ENCODE measurements around the gene NELFCD. TPM values are rescaled to one million over a fixed set of nuclear protein-coding genes. Genes with fewer than 3 reads are reported as not detected.

The NELFCD gene
- total and polyA plus RNA-seq, 10 of the 15 experiments (the other 5 are each of a cell fraction or from before 2014, with no cell fraction given): 8.9 to 109 (median 82.9) TPM

- POLR2A ChIA-PET: interaction anchor here (0.7 kb wide), 1 partner anchor 25 kb away, joined by 3 read pairs; no protein-coding TSS in a partner anchor
Observed at GRCh38 chr20:58997141-58997770, 16.2 kb downstream of the NELFCD start.

DNA sequence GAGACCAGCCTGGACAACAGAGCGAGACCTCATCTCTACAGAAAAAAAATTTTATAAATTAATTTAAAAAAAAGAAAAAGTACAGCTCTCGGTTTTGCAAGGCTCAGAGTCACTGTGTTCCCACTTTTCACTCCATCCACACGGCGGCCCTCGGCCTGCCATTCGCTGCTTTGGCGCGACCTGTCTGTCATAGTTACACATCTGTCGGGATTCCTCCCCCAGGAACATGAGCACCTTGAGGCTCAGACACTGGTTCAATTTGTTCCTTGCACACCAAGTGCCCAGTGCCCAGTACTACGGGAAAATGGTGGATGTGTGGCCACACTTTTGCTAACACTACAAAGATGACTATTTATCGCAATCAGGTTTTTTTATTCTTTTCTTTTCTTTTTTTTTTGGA, 17.6 kb downstream of the NELFCD start:
- no TSS peak for BruUV-seq (replicated peaks)
- no peak for DNase-seq (ENCODE audit: low read depth, low spot score)
- no peaks in the 10 kb centered on the region for H3K9me3 ChIP-seq (replicated peaks; ENCODE audit: control insufficient read depth, insufficient read depth, low read length)
- intact Hi-C loops (cut with micrococcal nuclease; ENCODE audit: unreplicated experiment) (no loop called here), in situ Hi-C loops (cut with MboI) (no loop called here)
- no peaks in the 10 kb centered on the region for H3K27me3 ChIP-seq (replicated peaks in 1 of 2; ENCODE audit: control insufficient read depth in 2 of 2, insufficient read depth in 2 of 2, low read length in 1 of 2)
- H3K4me3 ChIP-seq: no peak overlapping the region
- peaks cover 43 to 56% of the 10 kb centered on the region in 2 experiments for H3K36me3 ChIP-seq (ENCODE audit: control insufficient read depth in 2 of 2, insufficient read depth in 2 of 2, low read length in 1 of 2)
- no peak for ATAC-seq
- H2AFZ ChIP-seq (ENCODE audit: control insufficient read depth, low read depth, low read length): no peak overlapping the region
- H3K4me1 ChIP-seq (ENCODE audit: control insufficient read depth, insufficient read depth, low read length): peaks cover 22% of the 10 kb centered on the region
- WGBS (ENCODE audit: insufficient coverage, insufficient replicate concordance, low lambda C conversion rate, missing lambda C conversion rate): 97% methylated on average over 11 of the region's 11 CpGs
- POLR2A ChIA-PET: interaction anchor here (0.6 to 1.2 kb wide), 2 partner anchors 8 to 100 kb away, joined by 4 to 6 read pairs; no protein-coding TSS in a partner anchor
- FAIRE-seq: no peak
- H3K79me2 ChIP-seq (ENCODE audit: control insufficient read depth, insufficient read depth, low read length): peaks cover 18% of the 10 kb centered on the region
- H3K9ac ChIP-seq (ENCODE audit: control insufficient read depth, insufficient read depth, low read length): no peak overlapping the region
- SMC1A ChIA-PET (ENCODE audit: uncharacterized antibody, unreplicated experiment): no interaction called here
- RAD21 ChIA-PET (ENCODE audit: unreplicated experiment): no interaction called here
- TF ChIP-seq RUNX3 (IDR thresholded peaks at IDR 0.05; ENCODE audit: low read length) (no peak), ZNF622 (IDR thresholded peaks at IDR 0.05) (no peak), POLR2A (IDR thresholded peaks at IDR 0.05; ENCODE audit: low read depth, low read length) (peak; percentile 49; the same call in 1 of the 2 replicates), FOS (IDR thresholded peaks at IDR 0.05; ENCODE audit: borderline replicate concordance, extremely low read depth, insufficient read length) (no peak), POLR2AphosphoS5 (IDR thresholded peaks at IDR 0.05; ENCODE audit: low read length) (peak; percentile 24; the same call in 1 of the 2 replicates), HSF1 (IDR thresholded peaks at IDR 0.05; ENCODE audit: low read depth, low read length) (no peak), SREBF2 (IDR thresholded peaks at IDR 0.05; ENCODE audit: low read length) (no peak), ATF7 (IDR thresholded peaks at IDR 0.05; ENCODE audit: low read depth) (no peak), JUNB (IDR thresholded peaks at IDR 0.05) (no peak)
- TF ChIP-seq, protein P1, sequence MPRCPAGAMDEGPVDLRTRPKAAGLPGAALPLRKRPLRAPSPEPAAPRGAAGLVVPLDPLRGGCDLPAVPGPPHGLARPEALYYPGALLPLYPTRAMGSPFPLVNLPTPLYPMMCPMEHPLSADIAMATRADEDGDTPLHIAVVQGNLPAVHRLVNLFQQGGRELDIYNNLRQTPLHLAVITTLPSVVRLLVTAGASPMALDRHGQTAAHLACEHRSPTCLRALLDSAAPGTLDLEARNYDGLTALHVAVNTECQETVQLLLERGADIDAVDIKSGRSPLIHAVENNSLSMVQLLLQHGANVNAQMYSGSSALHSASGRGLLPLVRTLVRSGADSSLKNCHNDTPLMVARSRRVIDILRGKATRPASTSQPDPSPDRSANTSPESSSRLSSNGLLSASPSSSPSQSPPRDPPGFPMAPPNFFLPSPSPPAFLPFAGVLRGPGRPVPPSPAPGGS (IDR thresholded peaks at IDR 0.05; ENCODE audit: borderline replicate concordance, insufficient read depth, low read depth, low read length, poor library complexity, severe bottlenecking): peak; percentile 51
- TF ChIP-seq, protein P2, sequence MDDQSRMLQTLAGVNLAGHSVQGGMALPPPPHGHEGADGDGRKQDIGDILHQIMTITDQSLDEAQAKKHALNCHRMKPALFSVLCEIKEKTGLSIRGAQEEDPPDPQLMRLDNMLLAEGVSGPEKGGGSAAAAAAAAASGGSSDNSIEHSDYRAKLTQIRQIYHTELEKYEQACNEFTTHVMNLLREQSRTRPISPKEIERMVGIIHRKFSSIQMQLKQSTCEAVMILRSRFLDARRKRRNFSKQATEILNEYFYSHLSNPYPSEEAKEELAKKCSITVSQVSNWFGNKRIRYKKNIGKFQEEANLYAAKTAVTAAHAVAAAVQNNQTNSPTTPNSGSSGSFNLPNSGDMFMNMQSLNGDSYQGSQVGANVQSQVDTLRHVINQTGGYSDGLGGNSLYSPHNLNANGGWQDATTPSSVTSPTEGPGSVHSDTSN (IDR thresholded peaks at IDR 0.05; ENCODE audit: insufficient replicate concordance, low read depth, low read length): peak; percentile 17
- H3K4me2 ChIP-seq (ENCODE audit: control insufficient read depth, insufficient read depth): no peak overlapping the region
- CTCF ChIA-PET: no interaction called here
- peaks cover 5% of the 10 kb centered on the region for H4K20me1 ChIP-seq (ENCODE audit: control insufficient read depth, insufficient read depth)
- no peak overlapping the region for H3K27ac ChIP-seq (ENCODE audit: control insufficient read depth, insufficient read depth)

More at GRCh38 chr20:58997141-58997770, 16.2 kb downstream of the NELFCD start:
- no peak for FAIRE-seq
- intact Hi-C loops (cut with micrococcal nuclease; ENCODE audit: unreplicated experiment) (no loop called here), in situ Hi-C loops (cut with MboI) (no loop called here)
- no peak overlapping the region for H3K27ac ChIP-seq (ENCODE audit: control insufficient read depth, insufficient read depth)
- CTCF ChIA-PET: no interaction called here
- TF ChIP-seq RB1 (IDR thresholded peaks at IDR 0.05; ENCODE audit: borderline replicate concordance) (no peak), POLR2A (IDR thresholded peaks at IDR 0.05; ENCODE audit: low read depth, low read length) (peak; percentile 54; the same call in 1 of the 2 replicates), RBBP5 (conservative IDR thresholded peaks at IDR 0.05) (no peak)
- no TSS peak for BruUV-seq (replicated peaks)
- SMC1A ChIA-PET (ENCODE audit: uncharacterized antibody, unreplicated experiment): no interaction called here
- H3K4me1 ChIP-seq (ENCODE audit: control insufficient read depth, insufficient read depth, low read length): peaks cover 14% of the 10 kb centered on the region
- 97% methylated on average over 24 of the region's 24 CpGs for WGBS (ENCODE audit: insufficient coverage, insufficient replicate concordance, low lambda C conversion rate, missing lambda C conversion rate)
- RAD21 ChIA-PET (ENCODE audit: unreplicated experiment): interaction anchor here (1.6 to 1.8 kb wide), 2 partner anchors 15 to 90 kb away, joined by 4 to 5 read pairs; partner anchors contain the start of gene NELFCD
- DNase-seq (ENCODE audit: low read depth, low spot score): no peak
- no peak overlapping the region for H2AFZ ChIP-seq (ENCODE audit: control insufficient read depth, low read depth, low read length)
- H3K27me3 ChIP-seq (replicated peaks in 1 of 2; ENCODE audit: control insufficient read depth in 2 of 2, insufficient read depth in 2 of 2, low read length in 1 of 2): no peaks in the 10 kb centered on the region
- no peak overlapping the region for H3K9ac ChIP-seq (ENCODE audit: control insufficient read depth, insufficient read depth, low read length)
- no peak overlapping the region for H3K4me2 ChIP-seq (ENCODE audit: control insufficient read depth, insufficient read depth)
- peaks cover 5% of the 10 kb centered on the region for H3K79me2 ChIP-seq (ENCODE audit: control insufficient read depth, insufficient read depth, low read length)
- H4K20me1 ChIP-seq (ENCODE audit: control insufficient read depth, insufficient read depth): peaks cover 3% of the 10 kb centered on the region
- H3K9me3 ChIP-seq (replicated peaks; ENCODE audit: control insufficient read depth, insufficient read depth, low read length): no peaks in the 10 kb centered on the region
- no peak for ATAC-seq
- H3K4me3 ChIP-seq: no peak overlapping the region
- peaks cover 47 to 57% of the 10 kb centered on the region in 2 experiments for H3K36me3 ChIP-seq (ENCODE audit: control insufficient read depth in 2 of 2, insufficient read depth in 2 of 2, low read length in 1 of 2)
